CD8-positive, alpha-beta memory T cell (primary cell): ENCODE data around the gene ASB11. TPM values are rescaled to one million over a fixed set of nuclear protein-coding genes. Genes with fewer than 3 reads are reported as not detected.

ENCODE experiments used
- CTCF ChIA-PET: fragments of 350-600 bp; sonication (Branson Sonifier 250); formaldehyde crosslinking; loops from one replicate; lab custom pipeline; 2021; ENCODE audit warnings: antibody characterized with exemption; lab: Charles Lee
- POLR2A ChIA-PET: fragments of 350-600 bp; sonication (Branson Sonifier 250); formaldehyde crosslinking; loops from one replicate; lab custom pipeline; 2021; ENCODE audit warnings: antibody characterized with exemption; lab: Charles Lee
- DNase-seq, 5 donors: peaks; one replicate each; pipeline versions ENCODE4 v3.0.0 to v3.0.0-alpha.2; 2020 to 2022; ENCODE audit warnings: mixed read lengths in 1 of 5
- H3K27ac ChIP-seq: one replicate; pipeline ENCODE4 v1.7.0; 2013; ENCODE audit warnings: low read depth, mild to moderate bottlenecking, low read length, moderate library complexity
- H3K27me3 ChIP-seq: 2 replicates; pipeline ENCODE4 v1.7.0; 2013; ENCODE audit warnings: low read length, mild to moderate bottlenecking; ENCODE audit not compliant: insufficient read depth, poor library complexity, severe bottlenecking
- H3K36me3 ChIP-seq: 2 replicates; pipeline ENCODE4 v1.7.0; 2013; ENCODE audit warnings: mild to moderate bottlenecking, low read length, moderate library complexity; ENCODE audit not compliant: insufficient read depth
- H3K4me1 ChIP-seq: 2 replicates; pipeline ENCODE4 v1.7.0; 2013; ENCODE audit warnings: mild to moderate bottlenecking, low read length, moderate library complexity; ENCODE audit not compliant: insufficient read depth
- H3K4me3 ChIP-seq: 2 replicates; pipeline ENCODE4 v1.7.0; 2013; ENCODE audit warnings: mild to moderate bottlenecking, low read length
- H3K9me3 ChIP-seq: 2 replicates; pipeline ENCODE4 v1.7.0; 2013; ENCODE audit warnings: mild to moderate bottlenecking, low read length
- H3K27ac Mint-ChIP-seq, 8 donors: one replicate each; pipeline ENCODE4 v1.8.0; 2020 to 2021; ENCODE audit warnings: mixed read lengths in 8 of 8, mild to moderate bottlenecking in 6 of 8, inconsistent platforms in 3 of 8, moderate library complexity in 3 of 8
- H3K27me3 Mint-ChIP-seq, 2 donors: one replicate each; pipeline ENCODE4 v1.8.0; 2020 to 2021; ENCODE audit warnings: mixed read lengths in 2 of 2, mild to moderate bottlenecking in 1 of 2, moderate library complexity in 1 of 2
- H3K36me3 Mint-ChIP-seq, 3 donors: one replicate each; pipeline ENCODE4 v1.8.0; 2020 to 2021; ENCODE audit warnings: mixed read lengths in 3 of 3, inconsistent platforms in 1 of 3, mild to moderate bottlenecking in 1 of 3
- H3K4me1 Mint-ChIP-seq, 3 donors: one replicate each; pipeline ENCODE4 v1.8.0; 2020 to 2021; ENCODE audit warnings: mixed read lengths in 3 of 3, inconsistent platforms in 1 of 3, mild to moderate bottlenecking in 1 of 3
- H3K4me3 Mint-ChIP-seq, 7 donors: one replicate each; pipeline ENCODE4 v1.8.0; 2020 to 2021; ENCODE audit warnings: mixed read lengths in 7 of 7, mild to moderate bottlenecking in 6 of 7, moderate library complexity in 4 of 7, inconsistent platforms in 2 of 7
- H3K9me3 Mint-ChIP-seq, 5 donors: one replicate each; pipeline ENCODE4 v1.8.0; 2020 to 2022; ENCODE audit warnings: mixed read lengths in 5 of 5, mild to moderate bottlenecking in 3 of 5, moderate library complexity in 2 of 5, inconsistent platforms in 1 of 5
- polyA plus RNA-seq: library from polyadenylated mRNA; unstranded; fragments of 300-500 nt; fragmentation: Illumina TruSeq; gene quantifications from one replicate; pipeline ENCODE4 v1.2.3, GENCODE V29; 2021
- total RNA-seq, 2 experiments: library from RNA; stranded (reverse); gene quantifications; one replicate each; pipeline ENCODE4 v1.2.3, GENCODE V29; 2021

Gene ASB11
- total and polyA plus RNA-seq, 3 experiments from 2014 or later = not detected

GRCh38 chrX:15343075-15343476 is 27.6 kb upstream of the ASB11 start:
- Mint-ChIP-seq H3K4me1 (no peaks in the 10 kb centered on the region), H3K27ac (no peak overlapping the region), H3K4me3 (no peak overlapping the region), H3K9me3 (no peaks in the 10 kb centered on the region), H3K27me3 (peaks cover 11 to 36% of the 10 kb centered on the region in 2 donors), H3K36me3 (no peaks in the 10 kb centered on the region)
- Histone ChIP-seq H3K9me3 (no peaks in the 10 kb centered on the region), H3K4me1 (no peaks in the 10 kb centered on the region), H3K27me3 (no peaks in the 10 kb centered on the region), H3K4me3 (no peak overlapping the region), H3K27ac (no peak overlapping the region), H3K36me3 (no peaks in the 10 kb centered on the region)
- ChIA-PET CTCF (interaction anchor here (1.2 kb wide), 1 partner anchor 13 kb away, joined by 3 read pairs; no protein-coding TSS in a partner anchor), POLR2A (no interaction called here)
- DNase-seq = no peak

- peaks cover 15 to 45% of the 10 kb centered on the region in 2 donors for H3K27me3 Mint-ChIP-seq
- H3K9me3 Mint-ChIP-seq = no peaks in the 10 kb centered on the region
- ChIA-PET CTCF (no interaction called here), POLR2A (no interaction called here)
- Histone ChIP-seq H3K27me3 (no peaks in the 10 kb centered on the region), H3K4me1 (no peaks in the 10 kb centered on the region), H3K27ac (no peak overlapping the region), H3K4me3 (no peak overlapping the region), H3K9me3 (no peaks in the 10 kb centered on the region), H3K36me3 (no peaks in the 10 kb centered on the region)
- no peak overlapping the region for H3K27ac Mint-ChIP-seq
- peaks cover 0 to 9% (median 5%) of the 10 kb centered on the region in 3 donors for H3K4me1 Mint-ChIP-seq
- no peaks in the 10 kb centered on the region for H3K36me3 Mint-ChIP-seq
- no peak for DNase-seq
- no peak overlapping the region for H3K4me3 Mint-ChIP-seq
These were observed 25.4 kb upstream of the ASB11 start for GRCh38 chrX:15340867-15341266.

- H3K36me3 Mint-ChIP-seq = peaks cover 0 to 32% (median 0%) of the 10 kb centered on the region in 3 donors
These were observed 20.6 kb upstream of the ASB11 start for GRCh38 chrX:15336023-15336413.

GRCh38 chrX:15335135-15336022 is 19.9 kb upstream of the ASB11 start, which contains the start of gene PIGA:
TSS of gene PIGA (minus strand) at chrX:15335523. CDS start at chrX:15331930, 3,593 bp downstream.
- POLR2A ChIA-PET = no interaction called here
- peaks cover 10 to 25% (median 15%) of the 10 kb centered on the region in 3 donors for H3K4me1 Mint-ChIP-seq
- CTCF ChIA-PET = no interaction called here
- H3K27me3 Mint-ChIP-seq = peaks cover 11 to 14% of the 10 kb centered on the region in 2 donors
- Histone ChIP-seq H3K36me3 (no peaks in the 10 kb centered on the region), H3K4me1 (peaks cover 14% of the 10 kb centered on the region), H3K4me3 (peak within 1 kb of the TSS; percentile 85), H3K27me3 (no peaks in the 10 kb centered on the region), H3K9me3 (no peaks in the 10 kb centered on the region), H3K27ac (peak within 1 kb of the TSS; percentile 92)
- DNase-seq = peak; percentile 83 to 96 (median 89)
- H3K9me3 Mint-ChIP-seq = no peaks in the 10 kb centered on the region
- peak within 1 kb of the TSS; percentile 89 to 95 (median 91) for H3K4me3 Mint-ChIP-seq
- H3K27ac Mint-ChIP-seq = peak within 1 kb of the TSS; percentile 93 to 99 (median 96)
- H3K36me3 Mint-ChIP-seq = peaks cover 0 to 35% (median 0%) of the 10 kb centered on the region in 3 donors

More at GRCh38 chrX:15336023-15336413, 20.6 kb upstream of the ASB11 start:
- Histone ChIP-seq H3K36me3 (no peaks in the 10 kb centered on the region), H3K27me3 (no peaks in the 10 kb centered on the region), H3K4me3 (peak overlapping the region; percentile 36), H3K27ac (peak overlapping the region; percentile 55), H3K4me1 (peaks cover 14% of the 10 kb centered on the region), H3K9me3 (no peaks in the 10 kb centered on the region)
- ChIA-PET POLR2A (no interaction called here), CTCF (no interaction called here)
- Mint-ChIP-seq H3K27ac (peak overlapping the region; percentile 75 to 99 (median 96)), H3K4me1 (peaks cover 10 to 25% (median 15%) of the 10 kb centered on the region in 3 donors), H3K9me3 (no peaks in the 10 kb centered on the region), H3K4me3 (peak overlapping the region; percentile 89 to 95 (median 91)), H3K27me3 (peaks cover 11 to 20% of the 10 kb centered on the region in 2 donors)
- peak; percentile 5 to 71 (median 59) for DNase-seq

GRCh38 chrX:15334561-15334960 is 19.1 kb upstream of the ASB11 start:
- Mint-ChIP-seq H3K27me3 (peaks cover 7 to 13% of the 10 kb centered on the region in 2 donors), H3K4me3 (peak overlapping the region; percentile 89 to 95 (median 91)), H3K4me1 (peaks cover 10 to 25% (median 15%) of the 10 kb centered on the region in 3 donors), H3K9me3 (no peaks in the 10 kb centered on the region), H3K27ac (peak overlapping the region; percentile 93 to 99 (median 96)), H3K36me3 (peaks cover 0 to 40% (median 0%) of the 10 kb centered on the region in 3 donors)
- peak in 2 of 5 donors; percentile 31 to 60 for DNase-seq
- H3K4me3 ChIP-seq = peak overlapping the region; percentile 85
- POLR2A ChIA-PET = interaction anchor here (0.6 kb wide), 1 partner anchor 16 kb away, joined by 7 read pairs; no protein-coding TSS in a partner anchor
- no peaks in the 10 kb centered on the region for H3K27me3 ChIP-seq
- H3K9me3 ChIP-seq = no peaks in the 10 kb centered on the region
- peaks cover 14% of the 10 kb centered on the region for H3K4me1 ChIP-seq
- H3K27ac ChIP-seq = peak overlapping the region; percentile 92
- CTCF ChIA-PET = interaction anchor here (0.7 kb wide), 1 partner anchor 1291 kb away, joined by 3 read pairs; no protein-coding TSS in a partner anchor
- H3K36me3 ChIP-seq = no peaks in the 10 kb centered on the region

- Histone ChIP-seq H3K9me3 (no peaks in the 10 kb centered on the region), H3K4me3 (no peak overlapping the region), H3K36me3 (peaks cover 11% of the 10 kb centered on the region), H3K27me3 (no peaks in the 10 kb centered on the region), H3K4me1 (peaks cover 3% of the 10 kb centered on the region), H3K27ac (no peak overlapping the region)
- peaks cover 0 to 59% (median 0%) of the 10 kb centered on the region in 3 donors for H3K36me3 Mint-ChIP-seq
- DNase-seq = no peak
- H3K27me3 Mint-ChIP-seq = no peaks in the 10 kb centered on the region
- no peak overlapping the region for H3K27ac Mint-ChIP-seq
- peaks cover 1 to 17% (median 8%) of the 10 kb centered on the region in 3 donors for H3K4me1 Mint-ChIP-seq
- H3K4me3 Mint-ChIP-seq = no peak overlapping the region
- CTCF ChIA-PET = no interaction called here
- POLR2A ChIA-PET = no interaction called here
- no peaks in the 10 kb centered on the region for H3K9me3 Mint-ChIP-seq
These were observed 13.4 kb upstream of the ASB11 start for GRCh38 chrX:15328821-15329220.

- Histone ChIP-seq H3K4me3 (no peak overlapping the region), H3K4me1 (no peaks in the 10 kb centered on the region), H3K27ac (no peak overlapping the region), H3K9me3 (no peaks in the 10 kb centered on the region), H3K27me3 (no peaks in the 10 kb centered on the region), H3K36me3 (peaks cover 11% of the 10 kb centered on the region)
- Mint-ChIP-seq H3K27ac (no peak overlapping the region), H3K4me3 (no peak overlapping the region), H3K27me3 (no peaks in the 10 kb centered on the region), H3K36me3 (peaks cover 0 to 63% (median 0%) of the 10 kb centered on the region in 3 donors), H3K4me1 (peaks cover 1 to 13% (median 5%) of the 10 kb centered on the region in 3 donors), H3K9me3 (no peaks in the 10 kb centered on the region)
- DNase-seq = no peak
- POLR2A ChIA-PET = no interaction called here
- CTCF ChIA-PET = no interaction called here
These were observed 12.7 kb upstream of the ASB11 start for GRCh38 chrX:15328131-15328530.

- H3K4me1 Mint-ChIP-seq = peaks cover 0 to 1% (median 0%) of the 10 kb centered on the region in 3 donors
- Histone ChIP-seq H3K27me3 (no peaks in the 10 kb centered on the region), H3K9me3 (no peaks in the 10 kb centered on the region), H3K27ac (no peak overlapping the region), H3K4me1 (no peaks in the 10 kb centered on the region), H3K4me3 (no peak overlapping the region), H3K36me3 (peaks cover 11% of the 10 kb centered on the region)
- CTCF ChIA-PET = no interaction called here
- H3K27me3 Mint-ChIP-seq = peaks cover 0 to 3% of the 10 kb centered on the region in 2 donors
- POLR2A ChIA-PET = no interaction called here
- H3K4me3 Mint-ChIP-seq = no peak overlapping the region
- no peaks in the 10 kb centered on the region for H3K9me3 Mint-ChIP-seq
- H3K36me3 Mint-ChIP-seq = peaks cover 0 to 56% (median 3%) of the 10 kb centered on the region in 3 donors
- DNase-seq = no peak
- H3K27ac Mint-ChIP-seq = no peak overlapping the region
These were observed 7.0 kb upstream of the ASB11 start for GRCh38 chrX:15322472-15322871.
